Lung (tissue), 12 donors: ENCODE results near the gene TADA2A. TPM values are rescaled to one million over a fixed set of nuclear protein-coding genes. Genes with fewer than 3 reads are reported as not detected.

ENCODE experiments used
- ATAC-seq: fragments of 200-7000 bp; cut with Tn5 transposase; one replicate; pipeline ENCODE4 v1.9.1; 2020; ENCODE audit warnings: moderate number of reproducible peaks; ENCODE audit not compliant: insufficient read depth, low FRiP score
- DNase-seq, 3 donors: peaks; one replicate each; pipeline ENCODE4 v3.0.0-alpha.2; 2013 to 2017
- H3K27ac ChIP-seq, 2 donors: one replicate each; pipeline ENCODE4 v1.5.1; 2013; ENCODE audit warnings: mild to moderate bottlenecking in 2 of 2, moderate library complexity in 2 of 2, control low read depth in 1 of 2, inconsistent platforms in 1 of 2, low read depth in 1 of 2, low read length in 1 of 2
- H3K27me3 ChIP-seq, 3 donors: one replicate each; pipeline ENCODE4 v1.5.1; 2013; ENCODE audit warnings: low read length in 2 of 3; ENCODE audit not compliant: control insufficient read depth in 3 of 3, insufficient read depth in 3 of 3
- H3K36me3 ChIP-seq, 4 donors: one replicate each; pipeline ENCODE4 v1.5.1; 2013; ENCODE audit warnings: low read length in 4 of 4, mild to moderate bottlenecking in 1 of 4, moderate library complexity in 1 of 4; ENCODE audit not compliant: control insufficient read depth in 4 of 4, insufficient read depth in 4 of 4
- H3K4me1 ChIP-seq, 5 donors: one replicate each; pipeline ENCODE4 v1.5.1; 2013; ENCODE audit warnings: low read length in 5 of 5, mild to moderate bottlenecking in 2 of 5, moderate library complexity in 1 of 5; ENCODE audit not compliant: control insufficient read depth in 5 of 5, insufficient read depth in 5 of 5
- H3K4me3 ChIP-seq: one replicate; pipeline ENCODE4 v1.5.1; 2013; ENCODE audit warnings: mild to moderate bottlenecking, control low read depth, moderate library complexity
- H3K9ac ChIP-seq, 2 donors: one replicate each; pipeline ENCODE4 v1.5.1; 2013; ENCODE audit warnings: low read length in 2 of 2, control low read depth in 1 of 2; ENCODE audit not compliant: insufficient read depth in 1 of 2
- H3K9me3 ChIP-seq, 4 donors: one replicate each; pipeline ENCODE4 v1.5.1; 2013; ENCODE audit warnings: low read length in 3 of 4, mild to moderate bottlenecking in 1 of 4, moderate library complexity in 1 of 4; ENCODE audit not compliant: control insufficient read depth in 4 of 4, insufficient read depth in 3 of 4
- CTCF ChIP-seq: IDR thresholded peaks from 2 replicates; pipeline ENCODE4 v1.5.1; 2012; ENCODE audit warnings: mild to moderate bottlenecking; ENCODE audit errors: control extremely low read depth, extremely low read depth
- WGBS, 2 donors: extraction: QIAGEN DNeasy Blood & Tissue Kit; methylation state at CpG; one replicate each; pipeline ENCODE4 v1.1.7; 2013; 5-methylcytosine and 5-hydroxymethylcytosine counted together
- polyA plus RNA-seq, 2 donors: library from polyadenylated mRNA; stranded (reverse); fragments of 200-250 nt; gene quantifications; one replicate each; pipeline ENCODE4 v1.2.1, GENCODE V29; 2013
- total RNA-seq, 2 donors: library from RNA; depleted of rRNA in 1 of 2; stranded (reverse); fragments of >200 nt in 1 of 2; gene quantifications; one replicate each; pipeline ENCODE4 v1.2.1, GENCODE V29; 2014 to 2021
- donor health status: control.
- donor health status: control.
- donor health status: Bipolar disorder and iron deficiency.
- donor health status: healthy.
- donor health status: DM: yes; HTN: yes; CAD: no.

TADA2A gene
- total and polyA plus RNA-seq, 4 donors: 7.4 to 28.6 (median 16.9) TPM

- H3K4me3 ChIP-seq: no peak overlapping the region
- H3K27ac ChIP-seq: no peak overlapping the region
- H3K36me3 ChIP-seq: no peaks in the 10 kb centered on the region
- no peaks in the 10 kb centered on the region for H3K4me1 ChIP-seq
- no peak for TF ChIP-seq CTCF
- no peaks in the 10 kb centered on the region for H3K9me3 ChIP-seq
- no peaks in the 10 kb centered on the region for H3K27me3 ChIP-seq
- WGBS, 2 donors: 87 to 93% methylated on average over 10 of the region's 10 CpGs
- no peak for DNase-seq
- ATAC-seq: no peak
- H3K9ac ChIP-seq: no peak overlapping the region
Observed at GRCh38 chr17:37502009-37502936, 95.6 kb downstream of the TADA2A start.

GRCh38 chr17:37503148-37503547 is 96.5 kb downstream of the TADA2A start:
- 95 to 96% methylated on average over 6 of the region's 6 CpGs for WGBS, 2 donors
- no peak overlapping the region for H3K9ac ChIP-seq

GRCh38 chr17:37505333-37505732 is 98.6 kb downstream of the TADA2A start:
- no peaks in the 10 kb centered on the region for H3K9me3 ChIP-seq
- H3K27ac ChIP-seq: no peak overlapping the region
- no peaks in the 10 kb centered on the region for H3K36me3 ChIP-seq
- ATAC-seq: no peak
- H3K4me3 ChIP-seq: no peak overlapping the region
- no peaks in the 10 kb centered on the region for H3K27me3 ChIP-seq
- DNase-seq: no peak
- TF ChIP-seq CTCF: no peak
- H3K9ac ChIP-seq: no peak overlapping the region
- WGBS, 2 donors: 88% methylated on average over 3 of the region's 3 CpGs
- H3K4me1 ChIP-seq: no peaks in the 10 kb centered on the region

More at GRCh38 chr17:37503148-37503547, 96.5 kb downstream of the TADA2A start:
- ATAC-seq: no peak
- TF ChIP-seq CTCF: no peak
- Histone ChIP-seq H3K27ac (no peak overlapping the region), H3K4me1 (no peaks in the 10 kb centered on the region), H3K36me3 (no peaks in the 10 kb centered on the region), H3K4me3 (no peak overlapping the region), H3K27me3 (no peaks in the 10 kb centered on the region), H3K9me3 (no peaks in the 10 kb centered on the region)
- DNase-seq: no peak
